H54 (cell line): ENCODE measurements around the gene METTL9.
"Not testable (repeated sequence)": the region's sequence is repeated elsewhere in the genome, so short reads cannot be mapped to it uniquely, and the experiment has no call there.

Source experiments
- DNase-seq: peaks from one replicate; pipeline ENCODE4 v3.0.0; 2011; ENCODE audit warnings: low spot score, mixed read lengths; ENCODE audit not compliant: insufficient read length
- FAIRE-seq: peaks from 3 replicates; lab custom pipeline; 2011; peaks lifted over from hg19 to GRCh38; lab: Jason Lieb, UNC
- POLR2A ChIP-seq: IDR thresholded peaks from 2 replicates; pipeline ENCODE4 v1.6.1; 2011; ENCODE audit warnings: low read depth, mild to moderate bottlenecking, low read length

The METTL9 gene

GRCh38 chr16:21647562-21648164 lies 48.3 kb downstream of the METTL9 start:
- no peak for TF ChIP-seq POLR2A
- FAIRE-seq, result no peak
- no peak for DNase-seq

GRCh38 chr16:21649826-21650406 lies 50.5 kb downstream of the METTL9 start:
- not testable (repeated sequence) for DNase-seq, FAIRE-seq

- DNase-seq (no peak), FAIRE-seq (no peak)
- no peak for TF ChIP-seq POLR2A
Measured at GRCh38 chr16:21650521-21650920, 51.1 kb downstream of the METTL9 start.

GRCh38 chr16:21651515-21651914 lies 52.1 kb downstream of the METTL9 start:
- no peak for TF ChIP-seq POLR2A
- FAIRE-seq (no peak), DNase-seq (no peak)

GRCh38 chr16:21652453-21652852 lies 53.1 kb downstream of the METTL9 start, which contains the start of gene IGSF6:
TSS of gene IGSF6 (minus strand) at chr16:21652608. CDS start at chr16:21652598, 10 bp downstream.
- FAIRE-seq (no peak), DNase-seq (no peak)
- no peak for TF ChIP-seq POLR2A

GRCh38 chr16:21653571-21653970 lies 54.2 kb downstream of the METTL9 start:
- DNase-seq (no peak), FAIRE-seq (no peak)
- no peak for TF ChIP-seq POLR2A

- DNase-seq, result no peak
- TF ChIP-seq POLR2A, result no peak
- no peak for FAIRE-seq
Measured at GRCh38 chr16:21654466-21654865, 55.1 kb downstream of the METTL9 start.

GRCh38 chr16:21654881-21655280 lies 55.5 kb downstream of the METTL9 start:
- no peak for TF ChIP-seq POLR2A
- FAIRE-seq, result no peak
- no peak for DNase-seq

GRCh38 chr16:21656795-21657768 lies 57.7 kb downstream of the METTL9 start:
- TF ChIP-seq POLR2A, result no peak
- peak; percentile 49 for DNase-seq
- peak; percentile 75 for FAIRE-seq

GRCh38 chr16:21659124-21659523 lies 59.7 kb downstream of the METTL9 start:
- FAIRE-seq (no peak), DNase-seq (no peak)
- no peak for TF ChIP-seq POLR2A

GRCh38 chr16:21663889-21664647 lies 64.7 kb downstream of the METTL9 start, which contains the start of gene OTOA:
TSS of gene OTOA (plus strand) at chr16:21663968. CDS start at chr16:21678515, 14,547 bp downstream.
- DNase-seq (no peak), FAIRE-seq (no peak)

GRCh38 chr16:21664801-21665492 lies 65.6 kb downstream of the METTL9 start:
- FAIRE-seq (no peak), DNase-seq (no peak)
- TF ChIP-seq POLR2A, result no peak

More at GRCh38 chr16:21663889-21664647, 64.7 kb downstream of the METTL9 start, which contains the start of gene OTOA:
- no peak for TF ChIP-seq POLR2A

- DNase-seq (no peak), FAIRE-seq (no peak)
- TF ChIP-seq POLR2A, result no peak
Measured at GRCh38 chr16:21666772-21667171, 67.4 kb downstream of the METTL9 start.
